Activated CD4-positive, CD25-positive, alpha-beta regulatory T cell treated with anti-CD3 and anti-CD28 coated beads, Interleukin-2, amount 50 U/mL, for 24 hours (primary cell): ENCODE results near the gene FLOT2.
"Not testable (repeated sequence)": the region's sequence is repeated elsewhere in the genome, so short reads cannot be mapped to it uniquely, and the experiment has no call there.

Source experiments
- ATAC-seq, 2 donors: fragments of 150-1000 bp; cut with Tn5 transposase; one replicate each; pipeline ENCODE4 v1.10.0; 2021; ENCODE audit warnings: mild to moderate bottlenecking in 1 of 2, moderate library complexity in 1 of 2

Gene FLOT2

GRCh38 chr17:28916302-28916934, 18.9 kb upstream of the FLOT2 start:
- peak; percentile 60 to 67 for ATAC-seq

DNA sequence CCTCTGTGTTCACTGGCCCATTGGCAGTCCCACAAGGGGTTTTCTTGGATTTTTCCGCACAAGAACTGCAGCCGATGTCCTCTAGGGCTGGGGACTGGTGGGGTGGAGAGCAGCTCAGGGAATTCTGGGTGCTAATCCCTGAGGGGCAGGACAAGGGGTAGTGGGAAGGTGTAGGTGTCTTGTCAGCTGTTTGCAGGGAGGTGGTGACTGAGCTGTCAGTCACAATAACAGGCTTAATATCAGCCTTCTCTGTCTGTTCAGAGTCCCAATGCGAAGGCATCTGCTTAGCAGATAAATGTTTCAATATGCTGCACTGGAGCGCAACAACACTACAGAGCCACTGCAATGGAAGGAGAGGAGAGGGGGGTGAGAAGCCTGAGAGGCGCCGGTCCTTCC, 15.4 kb upstream of the FLOT2 start:
- no peak for ATAC-seq

- ATAC-seq: no peak
Measured at GRCh38 chr17:28912281-28912937, 14.9 kb upstream of the FLOT2 start.

- ATAC-seq: no peak
Measured at GRCh38 chr17:28911411-28912045, 14.0 kb upstream of the FLOT2 start.

- no peak for ATAC-seq
Measured at GRCh38 chr17:28910534-28910933, 13.0 kb upstream of the FLOT2 start.

- no peak for ATAC-seq
Measured at GRCh38 chr17:28908640-28909167, 11.2 kb upstream of the FLOT2 start.

DNA sequence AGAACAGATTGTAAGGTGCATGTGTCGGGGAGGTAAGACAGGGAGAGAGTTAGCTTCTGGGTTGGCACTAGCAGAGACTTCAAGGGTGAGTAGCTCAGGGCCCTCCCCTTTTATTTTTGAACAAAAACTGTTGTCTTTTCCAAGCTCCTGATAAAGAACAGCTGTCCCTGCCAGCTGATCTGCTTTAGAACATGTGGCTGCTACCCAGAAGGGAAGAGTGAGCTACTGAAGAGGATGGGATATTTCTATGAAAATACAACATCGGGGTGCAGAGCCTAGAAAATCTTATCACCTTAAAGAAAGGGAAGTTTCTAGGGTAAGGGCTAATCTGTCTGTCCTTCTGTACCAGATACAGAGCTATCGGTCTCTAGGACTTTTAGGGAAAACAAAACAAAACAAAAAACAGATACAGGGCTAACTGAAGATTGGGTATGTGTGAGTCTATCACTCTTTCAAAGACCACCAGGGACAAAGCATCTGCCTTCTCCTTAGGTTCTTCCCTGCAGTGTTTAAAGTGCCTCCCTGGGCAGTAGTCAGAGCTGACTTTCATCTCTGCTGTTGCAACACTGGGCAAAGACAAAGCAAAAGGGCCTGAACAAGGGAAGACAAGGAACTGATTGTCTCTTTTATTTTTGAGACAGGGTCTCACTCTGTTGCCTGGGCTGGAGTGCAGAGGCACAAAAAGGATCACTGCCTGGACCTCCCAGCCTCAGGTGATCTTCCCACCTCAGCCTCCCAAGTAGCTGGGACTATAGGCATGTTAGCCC, 10.4 kb upstream of the FLOT2 start:
- no peak for ATAC-seq

GRCh38 chr17:28906706-28907438, 9.3 kb upstream of the FLOT2 start:
- no peak for ATAC-seq

DNA sequence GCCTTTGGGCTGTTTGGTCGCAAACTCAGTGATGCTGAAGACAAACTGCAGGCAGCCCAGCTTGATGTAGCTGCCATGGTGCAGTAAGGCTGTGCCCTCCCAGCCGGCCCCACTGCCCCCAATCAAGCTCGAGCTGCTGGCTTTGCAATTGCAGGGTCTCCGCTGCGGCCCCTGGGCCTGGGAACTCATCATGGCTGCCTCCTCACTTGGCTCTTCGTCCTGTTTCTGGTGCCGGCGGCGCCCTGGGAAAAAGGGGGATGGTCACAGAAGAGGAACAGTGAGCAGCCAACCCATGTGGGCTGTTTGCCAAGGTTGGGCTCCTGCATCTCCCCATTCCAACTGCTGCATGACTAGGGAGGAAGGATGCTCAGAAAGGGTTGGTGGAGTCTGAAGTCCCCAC, 8.7 kb upstream of the FLOT2 start:
- no peak for ATAC-seq

DNA sequence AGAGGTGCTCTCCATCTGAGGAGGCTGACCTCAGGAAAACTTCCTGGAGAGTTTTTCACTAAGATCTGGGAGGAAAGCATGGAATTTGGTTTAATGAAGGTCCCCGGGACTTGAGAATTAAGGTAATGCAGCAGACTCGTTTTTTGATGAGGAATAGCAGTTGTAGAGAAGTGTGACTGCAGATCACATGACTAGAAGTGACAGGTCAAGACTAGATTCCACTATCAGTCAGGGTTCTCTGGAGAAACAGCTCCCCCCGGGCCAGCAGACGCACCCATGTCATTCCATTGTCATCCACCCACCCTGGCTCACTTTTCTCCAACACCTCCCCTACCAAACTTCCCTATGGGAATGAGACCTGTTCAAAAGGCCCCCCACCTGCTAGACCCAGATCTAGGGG, 7.3 kb upstream of the FLOT2 start:
- no peak for ATAC-seq

GRCh38 chr17:28903546-28903841, 6.0 kb upstream of the FLOT2 start:
- not testable (repeated sequence) for ATAC-seq

GRCh38 chr17:28902819-28903545, 5.4 kb upstream of the FLOT2 start, which contains the start of gene DHRS13:
DHRS13 (minus strand) TSS chr17:28903079; CDS start chr17:28902944, 135 bp downstream.
- ATAC-seq: peak; percentile 89 to 95

DNA sequence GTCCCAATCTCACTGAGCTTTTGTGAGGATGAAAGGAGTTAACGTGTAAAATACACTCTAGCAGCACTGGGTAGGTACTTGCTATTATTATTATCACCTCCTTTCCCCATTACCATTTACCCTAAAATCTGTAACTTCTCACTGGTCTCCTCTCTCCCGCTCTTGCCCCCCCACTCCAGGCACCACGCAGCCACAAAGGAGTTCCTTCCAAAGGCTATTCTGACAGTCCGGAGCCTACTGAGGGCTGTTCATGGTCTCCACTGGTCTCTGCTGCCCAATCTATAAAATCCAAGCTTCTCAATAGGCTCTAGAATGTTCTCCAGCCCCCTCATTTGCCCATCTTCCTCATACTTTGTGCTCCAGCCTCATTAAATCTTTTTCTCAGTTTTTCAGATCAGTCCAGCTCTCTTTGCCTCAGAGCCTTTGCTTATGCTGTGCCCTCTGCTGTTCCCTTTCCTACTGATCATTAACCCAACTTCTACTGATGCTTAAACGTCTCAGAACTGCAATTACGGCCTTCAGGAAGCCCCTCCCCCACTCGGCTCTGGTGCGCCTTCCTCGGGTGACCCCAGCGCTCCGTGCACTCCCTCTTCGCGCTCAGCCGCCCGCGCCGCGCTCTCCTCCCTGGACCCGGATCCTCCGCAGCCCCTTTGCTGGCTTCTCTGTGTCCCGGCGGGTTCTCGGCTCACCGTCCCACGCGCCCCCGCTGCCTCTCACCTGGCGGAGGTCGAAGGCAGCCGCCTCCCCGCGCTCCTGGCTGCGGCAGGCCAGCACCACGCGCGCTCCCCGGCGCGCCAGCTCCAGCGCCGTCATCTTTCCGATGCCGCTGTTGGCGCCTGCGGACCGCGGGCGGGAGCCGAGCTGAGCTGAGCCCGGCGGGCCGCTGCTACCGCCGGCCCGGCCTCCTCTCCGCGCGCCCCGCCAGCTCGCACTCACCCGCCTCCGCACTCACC, 4.6 kb upstream of the FLOT2 start:
- ATAC-seq: peak; percentile 34 to 41

DNA sequence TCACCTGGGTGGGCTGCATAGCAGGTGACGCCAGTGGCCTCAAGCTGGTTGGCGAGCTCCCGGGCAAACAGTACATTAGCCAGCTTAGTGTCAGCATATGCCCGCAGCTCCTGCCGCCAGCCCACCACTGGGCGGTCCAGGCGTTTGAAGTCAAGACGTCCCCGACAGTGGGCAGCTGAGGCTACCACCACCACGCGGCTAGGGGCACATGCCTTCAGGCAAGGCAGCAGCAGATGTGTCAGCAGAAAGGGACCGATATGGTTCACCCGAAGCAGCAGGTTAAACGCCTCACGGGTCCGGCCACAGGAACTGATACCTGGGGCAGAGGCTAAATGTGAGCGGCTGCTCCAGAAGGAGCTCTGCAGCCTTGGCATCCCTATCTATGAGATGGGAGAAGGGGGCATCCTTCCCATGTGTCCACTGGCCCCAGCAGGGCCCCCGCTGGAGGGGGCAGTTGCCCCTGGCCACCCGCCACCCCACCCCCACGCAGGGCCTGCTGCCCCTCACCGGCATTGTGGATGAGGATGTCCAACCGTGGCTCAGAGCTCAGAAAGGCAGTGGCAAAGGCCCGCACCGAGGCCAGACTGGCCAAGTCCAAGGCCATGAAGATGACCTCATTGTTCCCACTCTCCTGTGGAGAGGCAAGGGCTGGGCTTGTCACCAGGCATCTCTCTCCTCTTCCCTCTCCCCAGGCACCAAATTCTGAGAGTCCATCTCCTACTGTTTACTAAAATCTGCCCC, 3.6 kb upstream of the FLOT2 start:
- ATAC-seq: no peak

DNA sequence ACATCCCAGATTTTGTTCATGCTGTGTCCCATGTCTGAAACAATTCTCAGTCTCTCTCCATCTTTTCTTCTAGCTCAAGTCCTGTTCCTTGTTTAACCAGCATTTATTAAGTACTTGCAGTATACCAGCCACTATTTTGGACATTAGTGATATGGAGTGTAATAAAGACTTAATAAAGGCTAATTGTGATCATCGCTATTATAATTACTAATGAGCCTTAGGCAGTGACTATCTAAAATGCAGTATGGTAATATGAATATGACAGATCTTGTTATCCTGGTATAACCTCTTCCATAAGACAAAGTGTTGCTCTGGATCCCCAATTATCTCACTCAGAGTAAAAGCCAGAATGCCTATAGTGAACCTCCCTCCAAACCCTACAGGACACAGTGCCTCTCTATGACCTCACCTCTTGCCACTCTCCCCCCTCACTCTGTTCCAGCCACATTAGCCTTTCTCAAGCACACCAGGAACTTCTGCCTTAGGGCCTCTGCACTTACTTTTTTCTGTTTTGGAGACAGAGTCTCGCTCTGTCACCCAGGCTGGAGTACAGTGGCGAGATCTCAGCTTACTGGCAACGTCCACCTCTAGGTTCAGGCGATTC, 1.8 kb upstream of the FLOT2 start:
- no peak for ATAC-seq

GRCh38 chr17:28898527-28898955, 1.0 kb upstream of the FLOT2 start:
- ATAC-seq: no peak

GRCh38 chr17:28897769-28898526, 415 bp upstream of the FLOT2 start:
- ATAC-seq: no peak

GRCh38 chr17:28896491-28896883, 1.0 kb downstream of the FLOT2 start:
- ATAC-seq: no peak
